GM23338 (cell line): ENCODE results near the gene GGA2. TPM values are rescaled to one million over a fixed set of nuclear protein-coding genes. Genes with fewer than 3 reads are reported as not detected.

Experiments used
- ATAC-seq: fragments of 200-7000 bp; cut with Tn5 transposase; 3 replicates; pipeline ENCODE4 v1.9.1; 2020
- DNase-seq: peaks from one replicate; pipeline ENCODE4 v3.0.0-alpha.2; 2015; ENCODE audit warnings: low spot score
- H2AFZ ChIP-seq: fragments of 200-600 bp; sonication (generic); 2 replicates; pipeline ENCODE4 v1.8.0; 2016; ENCODE audit warnings: antibody characterized with exemption, mild to moderate bottlenecking, moderate library complexity
- H3F3A ChIP-seq: fragments of 200-600 bp; sonication (generic); replicated peaks from 2 replicates; pipeline ENCODE4 v1.8.0; 2017; ENCODE audit warnings: antibody characterized with exemption, mixed run types, low read depth
- H3K27ac ChIP-seq: fragments of 200-600 bp; sonication (generic); 2 replicates; pipeline ENCODE4 v1.6.1; 2016; ENCODE audit warnings: low read depth
- H3K27me3 ChIP-seq: fragments of 200-600 bp; sonication (generic); 2 replicates; pipeline ENCODE4 v1.8.0; 2016; ENCODE audit warnings: mild to moderate bottlenecking, mixed run types, moderate library complexity; ENCODE audit not compliant: insufficient read depth
- H3K36me3 ChIP-seq: fragments of 200-600 bp; sonication (generic); 2 replicates; pipeline ENCODE4 v1.8.0; 2016; ENCODE audit warnings: mild to moderate bottlenecking; ENCODE audit not compliant: insufficient read depth
- H3K4me1 ChIP-seq: fragments of 200-600 bp; sonication (generic); 2 replicates; pipeline ENCODE4 v1.8.0; 2016; ENCODE audit warnings: mild to moderate bottlenecking, moderate library complexity; ENCODE audit not compliant: insufficient read depth
- H3K4me2 ChIP-seq: fragments of 200-600 bp; sonication (generic); 2 replicates; pipeline ENCODE4 v1.7.1; 2017; ENCODE audit warnings: mixed run types
- H3K4me3 ChIP-seq: fragments of 200-600 bp; sonication (generic); 2 replicates; pipeline ENCODE4 v1.6.1; 2016; ENCODE audit warnings: mixed run types
- H3K79me2 ChIP-seq: fragments of 200-600 bp; sonication (generic); replicated peaks from 2 replicates; pipeline ENCODE4 v1.8.0; 2017; ENCODE audit warnings: mild to moderate bottlenecking; ENCODE audit not compliant: insufficient read depth
- H3K9me2 ChIP-seq: fragments of 200-600 bp; sonication (generic); 2 replicates; pipeline ENCODE4 v1.8.0; 2017; ENCODE audit not compliant: insufficient read depth
- H4K20me1 ChIP-seq: fragments of 200-600 bp; sonication (generic); replicated peaks from 2 replicates; pipeline ENCODE4 v1.8.0; 2017; ENCODE audit warnings: mild to moderate bottlenecking; ENCODE audit not compliant: insufficient read depth
- H3K27ac Mint-ChIP-seq: 2 replicates; pipeline ENCODE4 v1.8.0; 2020; ENCODE audit warnings: inconsistent platforms, mild to moderate bottlenecking, moderate library complexity, mixed read lengths
- H3K27me3 Mint-ChIP-seq: 3 replicates; pipeline ENCODE4 v1.8.0; 2022; ENCODE audit warnings: low read depth, mild to moderate bottlenecking, moderate library complexity, mixed read lengths, inconsistent platforms; ENCODE audit not compliant: insufficient read depth, poor library complexity
- H3K36me3 Mint-ChIP-seq: 3 replicates; pipeline ENCODE4 v1.8.0; 2021; ENCODE audit warnings: low read depth, mild to moderate bottlenecking, inconsistent platforms, moderate library complexity, mixed read lengths
- H3K4me1 Mint-ChIP-seq: 3 replicates; pipeline ENCODE4 v1.8.0; 2020; ENCODE audit warnings: mild to moderate bottlenecking, inconsistent platforms, mixed read lengths
- H3K4me3 Mint-ChIP-seq: 3 replicates; pipeline ENCODE4 v1.8.0; 2021; ENCODE audit warnings: moderate library complexity, mild to moderate bottlenecking, inconsistent platforms, mixed read lengths
- H3K9me3 Mint-ChIP-seq: 3 replicates; pipeline ENCODE4 v1.8.0; 2020; ENCODE audit warnings: moderate library complexity, mild to moderate bottlenecking, inconsistent platforms, mixed read lengths
- CREB1 ChIP-seq: fragments of 250-450 bp; sonication (Bioruptor Pico); IDR thresholded peaks from 2 replicates; pipeline ENCODE4 v1.5.0; 2020; ENCODE audit warnings: low read depth, mild to moderate bottlenecking, moderate library complexity
- EZH2 ChIP-seq: fragments of 200-600 bp; sonication (generic); IDR thresholded peaks from one replicate; pipeline ENCODE4 v1.8.0; 2017; ENCODE audit warnings: antibody characterized with exemption, mild to moderate bottlenecking, low read depth; ENCODE audit not compliant: unreplicated experiment
- EZH2phosphoT487 ChIP-seq: fragments of 200-600 bp; sonication (generic); IDR thresholded peaks from one replicate; pipeline ENCODE4 v1.8.1; 2018; ENCODE audit warnings: antibody characterized with exemption; ENCODE audit not compliant: unreplicated experiment
- JUNB ChIP-seq: IDR thresholded peaks from one replicate; pipeline ENCODE4 v1.6.1; 2016; ENCODE audit warnings: antibody characterized with exemption; ENCODE audit not compliant: unreplicated experiment
- NANOG ChIP-seq: IDR thresholded peaks from 2 replicates; pipeline ENCODE4 v1.6.1; 2016; ENCODE audit warnings: antibody characterized with exemption, borderline replicate concordance
- POLR2AphosphoS5 ChIP-seq: IDR thresholded peaks from 2 replicates; pipeline ENCODE4 v1.6.1; 2016; ENCODE audit warnings: antibody characterized with exemption, low read depth
- REST ChIP-seq: IDR thresholded peaks from one replicate; pipeline ENCODE4 v1.6.1; 2018; ENCODE audit warnings: antibody characterized with exemption; ENCODE audit not compliant: unreplicated experiment
- STAT1 ChIP-seq: IDR thresholded peaks from one replicate; pipeline ENCODE4 v1.6.1; 2016; ENCODE audit warnings: antibody characterized with exemption; ENCODE audit not compliant: unreplicated experiment
- ZNF114 ChIP-seq: fragments of 250-450 bp; sonication (Bioruptor Pico); IDR thresholded peaks from 2 replicates; pipeline ENCODE4 v1.5.0; 2020; ENCODE audit warnings: mild to moderate bottlenecking, moderate library complexity
- ZNF331 ChIP-seq: fragments of 250-450 bp; sonication (Bioruptor Pico); IDR thresholded peaks from 2 replicates; pipeline ENCODE4 v1.5.0; 2020; ENCODE audit warnings: low read depth, mild to moderate bottlenecking, moderate library complexity
- polyA plus RNA-seq: library from polyadenylated mRNA; unstranded; fragments of >200 nt; fragmentation: Nextera tagmentation; extraction: Ambion mirVana; gene quantifications from 2 replicates; pipeline ENCODE4 v1.2.1, GENCODE V29; 2016
- total RNA-seq: library from RNA; depleted of rRNA; stranded (reverse); fragments of >200 nt; shearing (Covaris generic); gene quantifications from 2 replicates; pipeline ENCODE4 v1.2.3, GENCODE V29; 2014
- TF ChIP-seq, protein P1 (sequence below), 2 experiments: fragments of 200-600 bp in 1 of 2; sonication (generic) in 1 of 2; conservative IDR thresholded peaks; 2 replicates each; pipeline versions ENCODE4 v1.5.1 to v1.6.1; 2016 to 2017; ENCODE audit warnings: antibody characterized with exemption in 2 of 2, low read depth in 2 of 2, mild to moderate bottlenecking in 2 of 2, moderate library complexity in 1 of 2
- TF ChIP-seq, protein P2 (sequence below): fragments of 250-450 bp; sonication (Bioruptor Pico); IDR thresholded peaks from 2 replicates; pipeline ENCODE4 v1.5.0; 2020; ENCODE audit warnings: mild to moderate bottlenecking, moderate library complexity
- TF ChIP-seq, protein P3 (sequence below): IDR thresholded peaks from 2 replicates; pipeline ENCODE4 v1.6.1; 2016; ENCODE audit warnings: antibody characterized with exemption

The GGA2 gene
- total and polyA plus RNA-seq, 2 experiments from 2014 or later = 40.3 to 76.6 TPM

DNA sequence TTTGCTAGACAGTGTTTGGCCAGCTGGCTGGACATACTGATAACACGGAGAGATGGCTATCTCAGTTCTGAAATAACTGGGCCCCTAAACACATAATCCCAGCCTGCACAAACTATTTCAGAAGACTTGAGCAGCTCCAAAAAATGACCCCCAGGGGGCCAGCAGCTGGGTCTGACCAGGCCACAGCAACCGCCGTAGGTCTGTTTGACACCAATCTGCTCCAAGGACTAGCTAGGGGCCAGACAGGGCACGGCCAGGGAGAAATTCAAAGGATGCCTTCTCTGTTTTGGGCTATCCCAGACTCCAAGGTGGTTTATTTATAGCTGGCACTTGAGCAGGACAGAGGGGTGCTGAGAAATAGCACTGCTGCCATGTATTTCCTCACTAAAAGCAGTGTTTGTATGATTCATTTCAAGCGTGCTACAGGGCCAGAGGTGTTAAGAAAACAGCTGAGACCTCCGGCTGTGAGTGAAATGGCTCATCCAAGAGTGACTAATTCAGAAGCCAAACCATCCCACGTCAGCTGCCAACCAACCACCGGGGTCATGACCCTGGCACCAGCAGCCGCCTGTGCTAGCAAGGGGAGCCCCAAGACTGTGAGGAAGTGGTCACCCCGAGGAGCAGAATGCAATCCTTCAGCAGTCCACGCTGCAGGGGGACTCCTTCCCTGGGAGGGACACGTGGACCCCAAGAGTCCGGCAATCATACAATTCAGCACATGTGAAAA lies 5.7 kb downstream of the GGA2 start:
- H3K36me3 Mint-ChIP-seq = peaks cover 11% of the 10 kb centered on the region
- ATAC-seq (peak; percentile 10; the same call in 2 of the 3 replicates), DNase-seq (peak; percentile 36)
- Histone ChIP-seq H2AFZ (no peak overlapping the region), H3K4me3 (no peak overlapping the region), H3K9me2 (no peaks in the 10 kb centered on the region), H3K4me1 (peaks cover 43% of the 10 kb centered on the region), H4K20me1 (peaks cover 82% of the 10 kb centered on the region), H3K27me3 (no peaks in the 10 kb centered on the region), H3K36me3 (no peaks in the 10 kb centered on the region), H3K4me2 (0 out of 2 replicates have a peak overlapping the region, but pooled peaks have one; percentile 27), H3K79me2 (peaks cover 100% of the 10 kb centered on the region), H3K27ac (peak overlapping the region; percentile 69; the same call in 1 of the 2 replicates), H3F3A (no peaks in the 10 kb centered on the region)
- TF ChIP-seq, protein P1, sequence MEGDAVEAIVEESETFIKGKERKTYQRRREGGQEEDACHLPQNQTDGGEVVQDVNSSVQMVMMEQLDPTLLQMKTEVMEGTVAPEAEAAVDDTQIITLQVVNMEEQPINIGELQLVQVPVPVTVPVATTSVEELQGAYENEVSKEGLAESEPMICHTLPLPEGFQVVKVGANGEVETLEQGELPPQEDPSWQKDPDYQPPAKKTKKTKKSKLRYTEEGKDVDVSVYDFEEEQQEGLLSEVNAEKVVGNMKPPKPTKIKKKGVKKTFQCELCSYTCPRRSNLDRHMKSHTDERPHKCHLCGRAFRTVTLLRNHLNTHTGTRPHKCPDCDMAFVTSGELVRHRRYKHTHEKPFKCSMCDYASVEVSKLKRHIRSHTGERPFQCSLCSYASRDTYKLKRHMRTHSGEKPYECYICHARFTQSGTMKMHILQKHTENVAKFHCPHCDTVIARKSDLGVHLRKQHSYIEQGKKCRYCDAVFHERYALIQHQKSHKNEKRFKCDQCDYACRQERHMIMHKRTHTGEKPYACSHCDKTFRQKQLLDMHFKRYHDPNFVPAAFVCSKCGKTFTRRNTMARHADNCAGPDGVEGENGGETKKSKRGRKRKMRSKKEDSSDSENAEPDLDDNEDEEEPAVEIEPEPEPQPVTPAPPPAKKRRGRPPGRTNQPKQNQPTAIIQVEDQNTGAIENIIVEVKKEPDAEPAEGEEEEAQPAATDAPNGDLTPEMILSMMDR (conservative IDR thresholded peaks at IDR 0.05; ENCODE audit: low read depth in 2 of 2) = no peak
- TF ChIP-seq, protein P2, sequence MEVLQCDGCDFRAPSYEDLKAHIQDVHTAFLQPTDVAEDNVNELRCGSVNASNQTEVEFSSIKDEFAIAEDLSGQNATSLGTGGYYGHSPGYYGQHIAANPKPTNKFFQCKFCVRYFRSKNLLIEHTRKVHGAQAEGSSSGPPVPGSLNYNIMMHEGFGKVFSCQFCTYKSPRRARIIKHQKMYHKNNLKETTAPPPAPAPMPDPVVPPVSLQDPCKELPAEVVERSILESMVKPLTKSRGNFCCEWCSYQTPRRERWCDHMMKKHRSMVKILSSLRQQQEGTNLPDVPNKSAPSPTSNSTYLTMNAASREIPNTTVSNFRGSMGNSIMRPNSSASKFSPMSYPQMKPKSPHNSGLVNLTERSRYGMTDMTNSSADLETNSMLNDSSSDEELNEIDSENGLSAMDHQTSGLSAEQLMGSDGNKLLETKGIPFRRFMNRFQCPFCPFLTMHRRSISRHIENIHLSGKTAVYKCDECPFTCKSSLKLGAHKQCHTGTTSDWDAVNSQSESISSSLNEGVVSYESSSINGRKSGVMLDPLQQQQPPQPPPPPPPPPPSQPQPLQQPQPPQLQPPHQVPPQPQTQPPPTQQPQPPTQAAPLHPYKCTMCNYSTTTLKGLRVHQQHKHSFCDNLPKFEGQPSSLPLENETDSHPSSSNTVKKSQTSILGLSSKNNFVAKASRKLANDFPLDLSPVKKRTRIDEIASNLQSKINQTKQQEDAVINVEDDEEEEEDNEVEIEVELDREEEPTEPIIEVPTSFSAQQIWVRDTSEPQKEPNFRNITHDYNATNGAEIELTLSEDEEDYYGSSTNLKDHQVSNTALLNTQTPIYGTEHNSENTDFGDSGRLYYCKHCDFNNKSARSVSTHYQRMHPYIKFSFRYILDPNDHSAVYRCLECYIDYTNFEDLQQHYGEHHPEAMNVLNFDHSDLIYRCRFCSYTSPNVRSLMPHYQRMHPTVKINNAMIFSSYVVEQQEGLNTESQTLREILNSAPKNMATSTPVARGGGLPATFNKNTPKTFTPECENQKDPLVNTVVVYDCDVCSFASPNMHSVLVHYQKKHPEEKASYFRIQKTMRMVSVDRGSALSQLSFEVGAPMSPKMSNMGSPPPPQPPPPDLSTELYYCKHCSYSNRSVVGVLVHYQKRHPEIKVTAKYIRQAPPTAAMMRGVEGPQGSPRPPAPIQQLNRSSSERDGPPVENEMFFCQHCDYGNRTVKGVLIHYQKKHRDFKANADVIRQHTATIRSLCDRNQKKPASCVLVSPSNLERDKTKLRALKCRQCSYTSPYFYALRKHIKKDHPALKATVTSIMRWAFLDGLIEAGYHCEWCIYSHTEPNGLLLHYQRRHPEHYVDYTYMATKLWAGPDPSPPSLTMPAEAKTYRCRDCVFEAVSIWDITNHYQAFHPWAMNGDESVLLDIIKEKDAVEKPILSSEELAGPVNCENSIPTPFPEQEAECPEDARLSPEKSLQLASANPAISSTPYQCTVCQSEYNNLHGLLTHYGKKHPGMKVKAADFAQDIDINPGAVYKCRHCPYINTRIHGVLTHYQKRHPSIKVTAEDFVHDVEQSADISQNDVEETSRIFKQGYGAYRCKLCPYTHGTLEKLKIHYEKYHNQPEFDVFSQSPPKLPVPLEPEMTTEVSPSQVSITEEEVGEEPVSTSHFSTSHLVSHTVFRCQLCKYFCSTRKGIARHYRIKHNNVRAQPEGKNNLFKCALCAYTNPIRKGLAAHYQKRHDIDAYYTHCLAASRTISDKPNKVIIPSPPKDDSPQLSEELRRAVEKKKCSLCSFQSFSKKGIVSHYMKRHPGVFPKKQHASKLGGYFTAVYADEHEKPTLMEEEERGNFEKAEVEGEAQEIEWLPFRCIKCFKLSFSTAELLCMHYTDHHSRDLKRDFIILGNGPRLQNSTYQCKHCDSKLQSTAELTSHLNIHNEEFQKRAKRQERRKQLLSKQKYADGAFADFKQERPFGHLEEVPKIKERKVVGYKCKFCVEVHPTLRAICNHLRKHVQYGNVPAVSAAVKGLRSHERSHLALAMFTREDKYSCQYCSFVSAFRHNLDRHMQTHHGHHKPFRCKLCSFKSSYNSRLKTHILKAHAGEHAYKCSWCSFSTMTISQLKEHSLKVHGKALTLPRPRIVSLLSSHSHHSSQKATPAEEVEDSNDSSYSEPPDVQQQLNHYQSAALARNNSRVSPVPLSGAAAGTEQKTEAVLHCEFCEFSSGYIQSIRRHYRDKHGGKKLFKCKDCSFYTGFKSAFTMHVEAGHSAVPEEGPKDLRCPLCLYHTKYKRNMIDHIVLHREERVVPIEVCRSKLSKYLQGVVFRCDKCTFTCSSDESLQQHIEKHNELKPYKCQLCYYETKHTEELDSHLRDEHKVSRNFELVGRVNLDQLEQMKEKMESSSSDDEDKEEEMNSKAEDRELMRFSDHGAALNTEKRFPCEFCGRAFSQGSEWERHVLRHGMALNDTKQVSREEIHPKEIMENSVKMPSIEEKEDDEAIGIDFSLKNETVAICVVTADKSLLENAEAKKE = no peak
- TF ChIP-seq CREB1 (CRISPR knock-in tag) = no peak
- no peak for TF ChIP-seq ZNF331
- TF ChIP-seq ZNF114 (CRISPR knock-in tag) = no peak
- TF ChIP-seq EZH2 = no peak
- no peak for TF ChIP-seq POLR2AphosphoS5
- no peak for TF ChIP-seq JUNB
- no peak for TF ChIP-seq EZH2phosphoT487
- TF ChIP-seq NANOG = no peak
- TF ChIP-seq REST = no peak
- TF ChIP-seq, protein P3, sequence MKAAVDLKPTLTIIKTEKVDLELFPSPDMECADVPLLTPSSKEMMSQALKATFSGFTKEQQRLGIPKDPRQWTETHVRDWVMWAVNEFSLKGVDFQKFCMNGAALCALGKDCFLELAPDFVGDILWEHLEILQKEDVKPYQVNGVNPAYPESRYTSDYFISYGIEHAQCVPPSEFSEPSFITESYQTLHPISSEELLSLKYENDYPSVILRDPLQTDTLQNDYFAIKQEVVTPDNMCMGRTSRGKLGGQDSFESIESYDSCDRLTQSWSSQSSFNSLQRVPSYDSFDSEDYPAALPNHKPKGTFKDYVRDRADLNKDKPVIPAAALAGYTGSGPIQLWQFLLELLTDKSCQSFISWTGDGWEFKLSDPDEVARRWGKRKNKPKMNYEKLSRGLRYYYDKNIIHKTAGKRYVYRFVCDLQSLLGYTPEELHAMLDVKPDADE = no peak
- no peak for TF ChIP-seq STAT1
- peaks cover 60% of the 10 kb centered on the region for H3K4me1 Mint-ChIP-seq
- H3K4me3 Mint-ChIP-seq = no peak overlapping the region
- peaks cover 5% of the 10 kb centered on the region for H3K27me3 Mint-ChIP-seq
- H3K27ac Mint-ChIP-seq = peak overlapping the region; percentile 47; the same call in 1 of the 2 replicates
- H3K9me3 Mint-ChIP-seq = no peaks in the 10 kb centered on the region; the same call in 2 of the 3 replicates
